PC-9 (cell line): ENCODE measurements around the gene GPR33.

Source experiments
- EZH2 ChIP-seq: fragments of 200-600 bp; sonication (generic); IDR thresholded peaks from 2 replicates; pipeline ENCODE4 v1.8.0; 2017; ENCODE audit warnings: antibody characterized with exemption, low read depth
- TF ChIP-seq, protein P1 (sequence below): fragments of 200-600 bp; sonication (generic); conservative IDR thresholded peaks from 2 replicates; pipeline ENCODE4 v1.6.1; 2017; ENCODE audit warnings: mixed run types, antibody characterized with exemption, mild to moderate bottlenecking, moderate library complexity

DNA sequence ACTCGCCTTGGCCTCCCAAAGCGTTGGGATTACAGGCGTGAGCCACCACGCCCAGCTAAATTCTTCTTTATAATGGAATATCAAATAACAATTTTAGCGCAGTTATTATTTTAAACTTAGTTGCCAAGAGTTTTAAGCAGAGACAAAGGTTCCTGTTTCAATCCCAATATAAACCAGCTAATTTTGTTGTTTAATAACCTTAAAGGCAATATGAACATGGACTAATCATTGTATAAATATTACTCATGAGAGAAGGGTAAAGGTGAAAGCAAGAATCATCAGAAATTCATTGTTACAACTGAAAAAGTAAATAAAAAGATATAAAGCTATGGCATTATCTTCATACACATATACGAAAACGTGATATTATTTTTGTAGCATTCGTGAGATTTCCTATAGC, 38.7 kb downstream of the GPR33 start:
- TF ChIP-seq, protein P1, sequence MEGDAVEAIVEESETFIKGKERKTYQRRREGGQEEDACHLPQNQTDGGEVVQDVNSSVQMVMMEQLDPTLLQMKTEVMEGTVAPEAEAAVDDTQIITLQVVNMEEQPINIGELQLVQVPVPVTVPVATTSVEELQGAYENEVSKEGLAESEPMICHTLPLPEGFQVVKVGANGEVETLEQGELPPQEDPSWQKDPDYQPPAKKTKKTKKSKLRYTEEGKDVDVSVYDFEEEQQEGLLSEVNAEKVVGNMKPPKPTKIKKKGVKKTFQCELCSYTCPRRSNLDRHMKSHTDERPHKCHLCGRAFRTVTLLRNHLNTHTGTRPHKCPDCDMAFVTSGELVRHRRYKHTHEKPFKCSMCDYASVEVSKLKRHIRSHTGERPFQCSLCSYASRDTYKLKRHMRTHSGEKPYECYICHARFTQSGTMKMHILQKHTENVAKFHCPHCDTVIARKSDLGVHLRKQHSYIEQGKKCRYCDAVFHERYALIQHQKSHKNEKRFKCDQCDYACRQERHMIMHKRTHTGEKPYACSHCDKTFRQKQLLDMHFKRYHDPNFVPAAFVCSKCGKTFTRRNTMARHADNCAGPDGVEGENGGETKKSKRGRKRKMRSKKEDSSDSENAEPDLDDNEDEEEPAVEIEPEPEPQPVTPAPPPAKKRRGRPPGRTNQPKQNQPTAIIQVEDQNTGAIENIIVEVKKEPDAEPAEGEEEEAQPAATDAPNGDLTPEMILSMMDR: no peak
- no peak for TF ChIP-seq EZH2
